Stimulated activated CD8-positive, alpha-beta memory T cell treated with anti-CD3 and anti-CD28 coated beads, Interleukin-12 subunit alpha, Interleukin-12 subunit beta, amount 100 ng/mL, for 24 hours (primary cell): Measurements from ENCODE around the gene ATAD3C.
"Not testable (repeated sequence)": the region's sequence is repeated elsewhere in the genome, so short reads cannot be mapped to it uniquely, and the experiment has no call there.

ENCODE experiments used
- DNase-seq: peaks from one replicate; pipeline ENCODE4 v3.0.0-alpha.2; 2020; ENCODE audit errors: extremely low read depth

The ATAD3C gene

DNA sequence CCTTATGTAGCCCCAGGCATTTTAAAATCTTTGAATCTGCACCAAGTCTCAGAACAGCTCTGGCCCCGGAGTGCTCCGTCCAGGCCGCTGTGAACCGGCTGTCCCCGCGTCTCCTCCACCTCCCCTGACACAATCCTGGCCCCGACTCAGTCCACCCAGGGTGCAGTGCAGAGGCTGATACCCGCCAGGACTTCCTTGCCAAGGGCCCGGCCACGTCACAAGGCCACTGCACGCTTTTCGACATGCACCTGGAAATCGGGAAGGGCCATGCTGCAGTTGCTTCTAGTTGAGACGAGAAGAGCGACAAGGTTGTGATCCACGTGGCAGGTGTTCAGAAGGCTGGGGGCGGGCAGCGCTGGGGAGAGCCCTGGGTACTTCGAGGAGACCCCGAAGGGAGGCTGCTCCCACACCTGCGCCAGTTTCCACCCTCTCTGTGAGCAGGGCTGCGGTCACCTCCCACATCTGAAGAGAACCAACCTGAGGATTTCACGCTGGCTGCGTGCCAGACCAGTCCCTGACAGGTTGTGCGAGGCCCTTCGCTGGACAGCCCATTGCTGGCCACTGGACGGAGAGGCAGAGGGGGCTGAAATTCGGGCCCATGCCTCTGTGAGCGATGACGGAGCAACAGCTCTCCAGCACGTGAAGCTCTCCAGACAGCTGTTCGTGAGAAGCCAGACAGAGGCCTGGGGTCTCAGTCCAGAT, 7.3 kb upstream of the ATAD3C start:
- no peak for DNase-seq

DNA sequence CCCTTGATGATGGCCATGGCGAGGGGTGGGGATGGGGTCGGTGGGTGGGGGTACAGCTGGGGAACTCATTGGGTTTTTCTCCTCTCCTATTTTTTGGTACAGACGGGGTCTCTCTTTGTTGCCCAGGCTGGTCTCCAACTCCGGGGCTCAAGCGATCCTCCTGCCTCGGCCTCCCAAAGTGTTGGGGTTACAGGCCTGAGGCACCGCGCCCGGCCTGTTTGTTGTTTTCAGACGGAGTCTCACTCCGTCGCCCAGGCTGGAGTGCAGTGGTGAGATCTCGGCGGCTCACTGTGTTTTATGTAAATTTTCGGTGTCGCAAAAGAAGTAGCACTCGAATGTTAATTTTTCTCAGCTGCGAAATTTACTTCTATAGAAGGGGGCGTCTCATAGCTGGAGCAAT, 2.9 kb upstream of the ATAD3C start:
- DNase-seq, result not testable (repeated sequence)

DNA sequence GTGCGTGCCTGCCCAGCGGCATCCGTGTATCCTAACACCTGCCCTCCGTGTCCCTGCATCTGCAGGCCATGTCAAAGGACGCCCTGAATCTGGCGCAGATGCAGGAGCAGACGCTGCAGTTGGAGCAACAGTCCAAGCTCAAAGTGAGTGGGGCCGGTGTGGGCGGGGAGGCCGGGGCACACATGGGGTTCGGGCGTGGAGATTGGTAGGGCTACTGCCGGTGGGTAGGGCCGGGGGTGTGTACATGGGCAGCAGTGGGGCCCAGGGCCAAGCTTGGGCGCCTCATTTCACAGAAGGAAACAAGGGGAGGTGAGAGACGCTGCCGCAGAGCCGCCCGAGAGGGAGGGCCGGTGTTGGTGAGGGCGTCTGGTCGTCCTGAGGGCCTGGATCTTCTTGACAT, 1.1 kb downstream of the ATAD3C start:
- not testable (repeated sequence) for DNase-seq

DNA sequence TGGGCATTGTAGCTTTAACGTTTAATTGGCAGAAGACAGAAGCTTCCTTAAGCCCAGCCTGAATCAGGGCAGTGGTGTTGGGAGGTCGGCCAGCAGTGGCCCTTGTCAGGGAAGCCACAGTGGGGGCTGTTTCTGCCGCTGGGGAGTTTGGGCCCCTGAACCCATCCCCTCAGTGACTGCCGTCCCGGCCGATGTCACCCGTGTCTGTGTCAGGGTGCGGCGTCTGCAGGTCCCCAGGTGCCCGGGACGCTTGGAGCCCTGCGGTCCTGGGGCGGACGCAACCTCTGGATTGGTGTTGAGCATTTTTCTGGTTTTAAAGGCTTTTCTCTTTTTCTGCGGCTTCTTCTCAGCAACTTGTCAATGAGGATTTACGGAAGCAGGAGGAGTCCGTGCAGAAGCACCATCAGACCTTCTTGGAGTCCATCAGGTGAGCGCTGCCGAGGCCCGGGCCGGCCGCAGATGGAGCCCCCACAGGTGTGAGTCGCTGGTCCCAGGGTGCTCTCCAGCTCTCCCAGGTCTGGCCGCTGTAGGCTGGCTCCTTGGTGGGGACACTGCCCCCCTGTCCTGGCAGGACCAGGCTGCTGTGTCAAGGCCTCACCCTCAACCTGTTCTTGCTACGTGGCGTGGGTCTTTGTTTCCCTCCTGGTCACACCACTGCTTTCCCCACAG, 2.3 kb downstream of the ATAD3C start:
- DNase-seq, result no peak

DNA sequence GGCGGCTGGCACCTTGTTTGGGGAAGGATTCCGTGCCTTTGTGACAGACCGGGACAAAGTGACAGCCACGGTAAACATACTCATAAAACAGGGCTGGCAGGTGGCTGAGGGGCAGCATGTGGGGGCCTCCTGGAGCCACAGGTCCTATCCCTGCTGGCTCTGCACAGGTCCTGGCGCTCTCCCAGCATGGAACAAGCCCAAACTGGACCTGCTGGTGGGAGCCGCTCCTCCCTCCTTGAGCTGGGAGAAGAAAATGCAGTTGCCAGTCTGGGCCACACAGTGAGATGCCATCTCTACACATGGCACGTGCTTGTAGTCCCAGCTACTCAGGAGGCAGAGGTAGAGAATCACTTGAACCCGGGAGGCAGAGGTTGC, 2.9 kb downstream of the ATAD3C start:
- not testable (repeated sequence) for DNase-seq

DNA sequence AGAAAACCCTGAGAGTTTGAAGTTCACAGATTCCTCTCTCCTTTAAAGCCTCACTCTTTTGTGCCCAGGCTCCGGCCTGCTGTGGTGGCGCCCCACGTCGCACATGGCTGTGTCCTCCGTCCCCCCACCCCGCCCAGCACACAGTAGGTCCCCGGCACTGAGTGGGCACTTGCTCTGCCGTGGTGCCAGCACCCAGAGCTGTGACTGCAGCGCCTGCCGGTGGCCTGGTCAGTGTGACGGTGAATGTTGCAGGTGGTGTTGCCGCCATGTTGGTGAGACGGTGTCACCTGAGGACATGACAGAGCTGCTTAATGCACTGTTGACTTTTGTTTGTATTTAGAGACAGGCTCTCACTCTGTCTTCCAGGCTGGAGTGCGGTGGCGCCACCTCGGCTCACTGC, 3.4 kb downstream of the ATAD3C start:
- no peak for DNase-seq

DNA sequence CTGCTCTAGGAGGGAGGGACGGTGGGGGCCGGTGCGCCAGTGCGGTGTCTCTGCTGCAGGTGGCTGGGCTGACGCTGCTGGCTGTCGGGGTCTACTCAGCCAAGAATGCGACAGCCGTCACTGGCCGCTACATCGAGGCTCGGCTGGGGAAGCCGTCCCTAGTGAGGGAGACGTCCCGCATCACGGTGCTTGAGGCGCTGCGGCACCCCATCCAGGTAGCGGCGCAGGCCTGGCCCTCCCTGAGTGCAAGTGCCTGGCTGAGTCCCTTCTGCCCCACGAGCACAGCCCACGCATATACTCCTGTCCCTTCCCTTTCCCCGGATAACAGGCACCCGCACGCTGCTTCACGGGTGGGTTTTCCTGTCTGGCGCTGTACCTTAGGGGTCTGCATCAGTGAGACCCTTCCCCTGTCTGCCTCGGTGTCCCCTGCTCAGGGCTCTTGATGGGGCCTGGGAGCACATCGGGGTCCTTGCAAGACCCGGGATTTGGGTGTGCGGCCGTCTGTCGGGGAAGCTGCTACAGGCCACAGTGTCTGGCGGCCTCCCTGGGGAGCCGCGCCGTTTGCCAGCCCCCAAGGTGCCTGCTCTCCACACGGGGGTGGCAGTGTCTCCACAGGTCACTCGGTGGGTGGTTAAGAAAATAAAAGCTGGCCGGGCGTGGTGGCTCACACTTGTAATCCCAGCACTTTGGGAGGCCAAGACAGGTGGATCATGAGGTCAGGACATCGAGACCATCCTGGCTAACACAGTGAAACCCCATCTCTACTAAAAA, 5.0 kb downstream of the ATAD3C start:
- not testable (repeated sequence) for DNase-seq

DNA sequence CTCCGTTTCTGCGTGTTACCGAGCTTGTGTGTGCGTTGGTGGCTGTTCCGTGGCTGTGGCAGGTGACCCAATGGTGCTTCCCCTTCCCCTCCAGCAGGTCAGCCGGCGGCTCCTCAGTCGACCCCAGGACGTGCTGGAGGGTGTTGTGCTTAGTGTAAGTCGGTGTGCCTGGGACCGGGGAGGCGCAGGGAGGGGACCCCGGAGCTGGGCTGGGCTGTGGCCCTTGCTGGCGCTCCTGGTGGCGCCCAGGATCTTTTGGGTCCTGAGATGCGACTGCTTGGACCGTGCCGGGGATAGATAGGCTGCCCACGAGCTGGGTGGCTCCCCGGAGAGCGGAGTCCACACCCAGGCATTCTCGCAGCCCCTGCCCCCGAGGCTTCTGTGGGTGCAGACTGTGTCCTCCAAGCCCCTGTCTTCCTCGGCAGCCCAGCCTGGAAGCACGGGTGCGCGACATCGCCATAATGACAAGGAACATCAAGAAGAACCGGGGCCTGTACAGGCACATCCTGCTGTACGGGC, 5.9 kb downstream of the ATAD3C start:
- no peak for DNase-seq

DNA sequence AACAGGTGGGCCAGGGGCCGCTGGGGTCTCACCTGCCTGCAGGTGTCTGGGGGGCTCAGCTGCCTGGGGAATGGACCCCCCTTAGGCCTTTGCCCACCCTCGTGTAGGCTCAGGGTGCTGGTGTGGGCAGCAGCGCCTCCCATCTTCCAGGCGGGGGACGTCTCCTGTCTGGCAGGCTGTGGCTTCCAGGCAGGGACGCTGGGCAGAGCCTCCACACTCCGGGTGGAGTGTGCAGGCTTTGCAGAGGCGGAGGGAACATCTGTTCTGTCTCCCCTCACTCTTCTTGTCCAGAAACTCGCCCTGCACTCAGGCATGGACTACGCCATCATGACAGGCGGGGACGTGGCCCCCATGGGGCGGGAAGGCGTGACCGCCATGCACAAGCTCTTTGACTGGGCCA, 6.4 kb downstream of the ATAD3C start:
- DNase-seq, result not testable (repeated sequence)

DNA sequence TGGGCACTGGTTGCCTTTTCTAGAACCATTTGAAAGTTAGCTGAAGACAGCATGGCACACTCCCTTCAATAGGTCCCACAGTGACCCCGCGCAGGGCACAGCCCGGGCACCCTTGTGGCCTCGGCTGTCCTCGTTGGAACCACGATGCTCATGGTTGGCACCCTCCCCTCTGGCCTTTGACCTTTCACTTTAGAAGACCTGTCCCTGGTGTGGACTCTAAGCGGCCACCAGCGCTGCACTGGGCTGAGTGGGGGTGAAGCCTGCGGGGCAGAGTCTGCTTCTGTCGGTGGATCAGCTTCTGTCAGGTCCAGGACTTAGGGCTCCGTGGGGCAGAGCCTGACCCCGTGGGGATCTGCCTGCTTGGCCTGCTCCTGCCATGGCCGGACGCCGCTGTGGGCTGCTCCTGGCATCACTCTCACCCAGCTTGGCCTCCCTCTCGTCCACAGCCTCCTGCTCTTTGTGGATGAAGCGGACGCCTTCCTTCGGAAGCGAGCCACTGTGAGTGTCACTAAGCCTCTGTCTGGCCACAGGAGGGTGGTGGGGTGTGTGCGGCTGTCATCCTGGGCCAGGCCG, 7.3 kb downstream of the ATAD3C start:
- DNase-seq, result not testable (repeated sequence)

DNA sequence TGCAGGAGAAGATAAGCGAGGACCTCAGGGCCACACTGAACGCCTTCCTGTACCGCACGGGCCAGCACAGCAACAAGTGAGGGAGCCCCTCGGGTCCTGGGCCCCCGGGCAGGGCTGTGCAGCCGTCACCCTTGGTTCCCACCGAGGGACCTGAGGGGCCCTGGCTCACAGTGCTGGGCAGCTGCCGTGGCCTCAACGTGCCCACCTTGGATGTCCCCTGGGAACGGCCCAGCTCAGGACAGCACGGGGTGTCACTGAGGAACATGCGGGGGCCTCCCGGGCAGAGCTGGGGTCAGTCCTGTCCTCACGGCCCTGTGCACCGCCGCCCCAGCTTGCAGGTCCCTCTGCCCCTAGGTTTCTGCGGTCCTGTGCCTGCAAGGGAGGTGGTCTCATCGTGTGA, 9.7 kb downstream of the ATAD3C start:
- not testable (repeated sequence) for DNase-seq

DNA sequence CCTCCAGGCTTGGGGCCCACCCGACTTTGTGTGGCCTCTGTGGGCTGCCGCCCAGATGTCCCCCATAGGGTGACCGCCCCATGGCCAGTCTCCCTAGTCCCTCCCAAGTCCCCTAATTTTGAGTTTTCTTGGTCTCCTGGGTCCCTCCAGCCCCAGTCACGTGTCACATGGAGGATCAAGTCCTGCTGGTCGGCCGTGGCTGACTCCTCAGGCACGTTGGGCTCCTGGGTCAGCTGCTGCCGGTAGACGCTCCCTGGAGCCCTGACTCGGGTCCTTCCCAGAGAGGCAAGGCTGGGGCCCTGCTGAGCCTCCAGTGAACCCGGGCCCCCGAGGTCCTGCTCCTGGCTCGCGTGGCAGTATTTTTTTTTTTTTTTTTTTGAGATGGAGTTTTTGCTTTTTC, 10.2 kb downstream of the ATAD3C start:
- not testable (repeated sequence) for DNase-seq

DNA sequence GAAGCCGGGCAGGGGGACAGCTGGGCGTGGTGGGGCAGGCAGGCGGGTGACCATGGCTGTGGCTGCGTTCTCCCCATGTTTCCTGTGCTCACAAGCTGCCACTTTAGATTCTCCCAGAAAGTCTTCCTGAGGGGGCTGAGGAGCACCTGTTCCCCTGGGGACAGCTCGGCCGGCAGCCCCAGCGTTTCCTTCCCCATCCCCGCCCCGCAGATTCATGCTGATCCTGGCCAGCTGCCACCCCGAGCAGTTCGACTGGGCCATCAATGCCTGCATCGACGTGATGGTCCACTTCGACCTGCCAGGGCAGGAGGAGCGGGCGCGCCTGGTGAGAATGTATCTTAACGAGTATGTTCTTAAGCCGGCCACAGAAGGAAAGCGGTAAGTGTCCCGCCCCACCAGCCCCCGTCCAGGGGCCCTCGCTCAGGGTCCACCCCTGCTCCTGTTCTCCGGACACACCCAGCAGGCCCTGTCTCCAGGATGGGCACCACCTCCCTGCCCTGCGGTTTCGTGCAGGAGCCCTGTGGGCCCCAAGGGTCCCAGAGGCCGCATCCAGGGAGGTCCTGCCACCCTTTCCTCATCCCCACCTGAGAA, 11.1 kb downstream of the ATAD3C start:
- no peak for DNase-seq

DNA sequence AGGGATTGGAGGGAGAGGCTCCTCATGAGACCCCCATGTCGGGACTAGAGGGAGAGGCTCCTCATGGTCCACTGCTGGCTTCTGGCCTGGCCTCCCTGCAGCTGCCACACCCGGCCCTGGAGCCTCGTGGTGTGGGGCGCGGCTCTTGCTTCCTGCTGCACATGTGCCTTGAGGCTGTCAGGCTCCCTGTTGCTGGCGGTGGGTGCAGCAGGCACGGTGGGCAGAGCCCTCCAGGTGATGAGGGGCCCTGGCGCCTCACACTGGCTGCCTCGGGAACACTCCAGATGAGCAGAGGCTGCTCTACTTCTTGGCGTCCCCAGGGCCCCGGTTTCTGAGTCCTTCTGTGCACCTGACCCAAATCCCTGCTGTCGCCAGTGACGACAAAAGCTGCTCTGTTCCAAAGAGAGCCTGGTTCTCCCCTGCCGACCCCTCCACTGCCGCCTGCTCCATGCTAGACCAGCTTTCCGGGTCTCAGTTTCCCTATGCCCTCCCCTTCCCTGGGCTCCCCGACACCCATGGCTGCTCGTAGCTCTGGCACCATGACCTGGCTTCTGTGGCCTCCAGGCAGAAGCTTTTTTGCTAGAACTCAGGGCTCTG, 12.3 kb downstream of the ATAD3C start:
- no peak for DNase-seq

DNA sequence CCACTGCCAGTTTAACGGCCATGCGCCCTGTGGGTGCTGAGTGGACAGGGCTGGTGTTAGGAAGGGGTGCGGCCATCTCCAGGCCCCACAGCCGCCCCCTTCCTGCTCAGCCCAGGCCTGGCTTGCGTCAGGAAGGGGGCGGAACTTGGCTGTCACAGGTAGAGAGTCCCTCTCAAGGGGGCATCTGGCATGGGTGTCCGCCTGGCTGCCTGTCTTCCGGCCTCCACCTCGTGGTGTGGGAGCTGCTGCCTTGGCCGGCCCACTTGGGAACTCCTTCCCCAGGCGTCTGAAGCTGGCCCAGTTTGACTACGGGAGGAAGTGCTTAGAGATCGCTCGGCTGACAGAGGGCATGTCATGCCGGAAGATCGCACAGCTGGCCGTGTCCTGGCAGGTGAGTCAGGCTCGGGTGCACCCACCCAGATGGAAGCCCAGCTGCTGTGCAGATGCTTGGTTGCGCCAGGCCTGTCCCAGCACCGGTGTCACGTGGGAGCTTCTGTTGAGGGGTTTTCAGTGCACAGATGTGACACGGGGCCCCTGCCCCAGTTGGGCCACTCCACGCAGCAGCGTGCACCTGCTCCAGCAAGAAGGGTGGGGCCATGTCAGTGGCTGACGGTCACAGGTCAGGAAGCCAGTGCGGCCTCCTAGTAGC, 13.0 kb downstream of the ATAD3C start:
- DNase-seq, result no peak

DNA sequence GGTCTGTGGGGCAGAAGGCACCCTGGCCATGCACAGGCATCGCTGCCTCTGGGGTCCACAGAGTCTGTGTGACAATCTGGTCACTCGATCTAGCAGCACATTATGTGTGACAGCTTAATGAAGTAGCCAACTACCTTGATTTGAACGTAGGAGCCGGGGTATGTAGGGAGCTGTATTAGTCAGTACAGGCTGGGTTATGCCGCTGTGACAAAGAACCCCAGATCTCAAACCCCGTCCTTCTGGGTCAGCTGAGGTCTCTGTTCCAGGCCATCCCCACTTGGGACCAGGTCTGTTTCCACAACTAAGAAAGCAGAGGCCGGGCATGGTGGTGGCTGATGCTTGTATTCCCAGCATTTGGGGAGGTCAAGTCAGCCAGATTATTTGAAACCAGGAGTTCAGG, 13.8 kb downstream of the ATAD3C start:
- DNase-seq, result no peak

DNA sequence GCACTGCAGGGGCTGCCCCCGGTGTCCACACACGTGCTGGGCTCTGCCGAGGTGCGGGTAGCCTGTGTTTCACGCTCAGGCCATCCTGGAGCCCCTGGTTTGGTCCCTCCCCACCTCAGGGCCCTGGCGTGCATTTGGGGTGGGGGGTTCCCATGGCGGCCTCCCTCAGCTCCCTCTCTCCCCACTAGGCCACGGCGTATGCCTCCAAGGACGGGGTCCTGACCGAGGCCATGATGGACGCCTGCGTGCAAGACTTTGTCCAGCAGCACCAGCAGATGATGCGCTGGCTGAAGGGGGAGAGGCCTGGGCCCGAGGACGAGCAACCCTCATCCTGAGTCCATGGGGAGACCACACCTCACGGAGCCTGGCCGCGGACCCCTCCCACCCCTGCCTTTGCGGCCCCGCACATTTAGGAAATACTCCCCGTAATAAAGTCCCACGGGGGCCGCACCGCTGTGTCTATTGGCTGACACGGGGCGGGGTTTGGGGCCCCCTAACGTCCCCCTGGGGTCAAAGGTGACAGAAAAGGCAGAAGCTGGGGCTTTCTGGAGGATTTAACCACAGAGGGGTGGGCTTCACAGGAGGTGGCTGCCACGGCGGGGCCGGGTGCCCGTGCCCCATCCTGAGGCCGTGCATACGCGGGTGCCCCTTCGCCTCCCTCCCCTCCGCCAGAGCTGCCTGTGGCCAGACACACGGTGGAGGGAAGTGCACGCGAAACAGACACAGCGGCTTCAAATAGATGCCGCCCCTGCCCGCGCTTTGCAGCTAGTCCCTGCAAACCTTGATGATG, 18.9 kb downstream of the ATAD3C start:
- DNase-seq, result not testable (repeated sequence)

DNA sequence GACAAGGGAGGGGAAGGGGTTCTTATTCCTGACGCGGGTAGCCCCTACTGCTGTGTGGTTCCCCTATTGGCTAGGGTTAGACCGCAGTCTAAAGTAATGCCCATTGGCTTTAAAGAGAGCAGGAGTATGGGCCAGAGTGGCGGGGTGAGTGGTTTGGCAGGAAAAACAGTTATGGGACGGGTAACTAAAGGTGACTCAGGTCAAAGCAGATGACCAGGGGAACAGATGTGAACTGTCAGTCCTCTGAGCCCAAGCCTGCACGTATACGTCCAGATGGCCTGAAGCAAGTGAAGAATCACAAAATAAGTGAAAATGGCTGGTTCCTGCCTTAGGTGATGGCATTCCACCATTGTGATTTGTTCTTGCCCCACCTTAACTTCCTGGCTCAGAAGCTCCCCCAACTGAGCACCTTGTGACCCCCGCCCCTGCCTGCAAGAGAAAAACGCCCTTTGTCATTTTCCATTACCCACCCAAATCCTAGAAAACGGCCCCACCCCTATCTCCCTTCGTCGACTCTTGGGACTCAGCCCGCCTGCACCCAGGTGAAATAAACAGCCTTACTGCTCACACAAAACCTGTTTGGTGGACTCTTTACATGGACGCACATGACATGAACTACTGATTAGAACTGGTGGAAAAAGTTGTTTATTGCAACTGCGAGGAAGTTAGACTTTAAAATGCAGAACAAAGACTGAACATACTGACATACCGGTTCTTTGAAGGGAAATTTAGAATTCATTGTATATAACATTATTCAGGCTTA, 21.3 kb downstream of the ATAD3C start:
- no peak for DNase-seq

DNA sequence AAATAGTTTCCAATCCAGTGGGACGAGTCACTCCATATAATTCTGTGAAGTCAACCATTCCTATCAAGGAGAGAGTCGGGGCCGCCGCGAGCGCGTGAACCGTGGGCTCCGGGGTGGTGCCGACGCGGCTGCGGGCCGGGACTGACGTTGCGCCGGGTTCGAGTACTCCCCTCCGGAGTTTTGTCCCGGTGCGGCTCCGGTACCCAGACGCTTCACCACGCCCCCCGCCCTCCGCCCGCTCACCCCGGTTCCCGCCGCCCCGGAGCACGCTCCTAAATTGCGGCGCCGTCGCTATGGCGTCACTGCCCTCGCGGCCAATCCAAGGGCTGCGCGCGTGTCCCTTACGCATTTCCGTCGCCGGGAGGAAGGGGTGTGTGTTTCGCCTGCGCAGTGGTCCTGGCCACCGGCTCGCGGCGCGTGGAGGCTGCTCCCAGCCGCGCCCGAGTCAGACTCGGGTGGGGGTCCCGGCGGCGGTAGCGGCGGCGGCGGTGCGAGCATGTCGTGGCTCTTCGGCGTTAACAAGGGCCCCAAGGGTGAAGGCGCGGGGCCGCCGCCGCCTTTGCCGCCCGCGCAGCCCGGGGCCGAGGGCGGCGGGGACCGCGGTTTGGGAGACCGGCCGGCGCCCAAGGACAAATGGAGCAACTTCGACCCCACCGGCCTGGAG, 22.0 kb downstream of the ATAD3C start, which contains the start of gene ATAD3B:
ATAD3B (plus strand) TSS at position 377 of the 664 bp plus-strand sequence; CDS start at position 497, 120 bp downstream.
- DNase-seq, result peak; percentile 97
